Fibroblast of skin of right biceps (primary cell): ENCODE results near the gene FYB2.

Experiments used
- DNase-seq: peaks from one replicate; pipeline ENCODE4 v3.0.0-alpha.2; 2013

FYB2 gene, protein sequence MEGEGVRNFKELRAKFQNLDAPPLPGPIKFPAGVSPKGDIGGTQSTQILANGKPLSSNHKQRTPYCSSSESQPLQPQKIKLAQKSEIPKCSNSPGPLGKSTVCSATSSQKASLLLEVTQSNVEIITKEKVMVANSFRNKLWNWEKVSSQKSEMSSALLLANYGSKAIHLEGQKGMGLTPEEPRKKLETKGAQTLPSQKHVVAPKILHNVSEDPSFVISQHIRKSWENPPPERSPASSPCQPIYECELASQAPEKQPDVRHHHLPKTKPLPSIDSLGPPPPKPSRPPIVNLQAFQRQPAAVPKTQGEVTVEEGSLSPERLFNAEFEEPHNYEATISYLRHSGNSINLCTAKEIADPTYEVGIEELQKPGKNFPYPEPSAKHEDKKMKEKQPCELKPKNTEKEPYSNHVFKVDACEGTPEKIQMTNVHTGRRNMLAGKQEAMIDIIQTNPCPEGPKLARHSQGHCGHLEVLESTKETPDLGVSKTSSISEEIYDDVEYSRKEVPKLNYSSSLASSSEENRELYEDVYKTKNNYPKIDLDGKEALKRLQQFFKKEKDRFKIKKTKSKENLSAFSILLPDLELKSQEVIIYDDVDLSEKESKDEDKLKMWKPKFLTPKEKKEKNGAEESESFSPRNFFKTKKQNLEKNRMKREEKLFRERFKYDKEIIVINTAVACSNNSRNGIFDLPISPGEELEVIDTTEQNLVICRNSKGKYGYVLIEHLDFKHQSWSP

GRCh38 chr1:56819387-56819899 lies at the start of gene FYB2:
Gene FYB2, minus strand, starts transcription at chr1:56819404. Its CDS starts 114 bp downstream, at chr1:56819290.
- no peak for DNase-seq

GRCh38 chr1:56868761-56869160 lies 49.6 kb upstream of the FYB2 start:
- peak; percentile 39 for DNase-seq

DNA sequence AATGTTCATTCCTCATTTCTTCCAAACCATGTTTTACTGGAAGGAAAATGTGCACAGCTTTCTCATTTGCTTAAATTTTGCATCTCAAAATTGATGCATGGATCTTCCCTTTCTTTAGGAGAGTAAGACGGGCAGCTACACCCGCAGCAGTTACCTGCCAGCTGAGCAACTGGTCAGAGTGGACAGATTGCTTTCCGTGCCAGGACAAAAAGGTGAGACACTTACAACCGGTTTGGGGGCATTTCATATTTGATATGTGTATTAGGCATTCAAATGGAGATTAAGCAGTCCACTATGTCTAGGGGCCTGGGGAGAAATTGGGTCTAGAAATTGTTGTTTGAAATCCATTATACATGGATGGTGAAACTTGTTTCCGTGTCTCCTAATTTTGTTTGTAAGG lies 48.3 kb upstream of the FYB2 start:
- DNase-seq, result no peak

DNA sequence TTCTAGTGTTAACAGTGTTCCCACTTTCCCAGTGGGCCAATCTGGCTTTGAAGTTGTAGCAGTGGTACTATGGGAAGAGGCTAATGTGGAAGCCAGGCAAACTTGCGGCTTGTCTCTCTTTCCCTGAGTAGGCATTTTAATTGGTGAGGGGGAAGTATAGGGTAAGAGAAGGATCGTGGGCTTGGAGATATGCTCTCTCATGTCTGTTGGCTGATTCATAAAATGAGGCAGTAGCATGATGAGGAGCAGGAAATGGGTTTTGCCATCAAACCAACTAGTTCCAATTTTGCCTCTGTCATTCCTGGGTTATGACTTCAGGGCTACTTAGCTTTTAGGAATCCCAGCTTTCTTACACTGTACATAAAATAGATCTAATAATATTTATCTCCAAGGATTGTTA lies 47.5 kb upstream of the FYB2 start:
- DNase-seq, result peak; percentile 94

GRCh38 chr1:56864430-56864829 lies 45.2 kb upstream of the FYB2 start:
- peak; percentile 54 for DNase-seq

DNA sequence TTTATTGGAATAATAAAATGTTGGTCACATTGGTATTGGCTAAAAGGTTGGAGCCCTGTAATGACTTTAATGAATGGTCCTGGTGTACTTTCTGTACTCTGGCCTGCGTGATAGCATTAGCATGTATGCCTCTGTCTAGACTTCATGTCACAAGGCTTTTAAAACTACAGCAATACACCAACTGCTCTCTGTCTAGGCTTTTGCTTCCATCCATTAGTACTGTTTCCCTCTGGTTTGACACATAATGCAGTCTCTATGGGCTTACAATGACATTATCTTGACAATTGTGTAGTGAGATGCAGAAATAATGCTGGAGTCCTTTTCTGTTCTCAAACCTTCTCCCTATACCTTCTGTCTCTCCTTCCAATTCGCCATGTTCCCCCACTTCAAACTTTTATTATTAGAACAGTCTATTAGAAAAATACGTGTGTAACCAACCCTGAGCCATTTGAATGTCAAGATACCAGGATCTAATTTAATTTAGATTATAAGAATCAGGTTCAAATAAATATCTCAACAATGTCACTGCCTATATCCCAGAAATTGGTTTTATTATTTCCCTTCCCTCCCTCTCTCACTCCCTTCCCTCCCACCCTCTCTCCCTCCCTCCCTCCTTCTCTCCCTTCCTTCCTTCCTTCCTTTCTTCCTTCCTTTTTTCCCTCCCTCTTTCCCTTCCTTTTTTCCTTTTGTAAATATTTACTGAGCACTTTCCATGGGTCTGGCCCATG lies 44.2 kb upstream of the FYB2 start:
- DNase-seq, result no peak

- no peak for DNase-seq
Observed at GRCh38 chr1:56859287-56859686, 40.1 kb upstream of the FYB2 start.

DNA sequence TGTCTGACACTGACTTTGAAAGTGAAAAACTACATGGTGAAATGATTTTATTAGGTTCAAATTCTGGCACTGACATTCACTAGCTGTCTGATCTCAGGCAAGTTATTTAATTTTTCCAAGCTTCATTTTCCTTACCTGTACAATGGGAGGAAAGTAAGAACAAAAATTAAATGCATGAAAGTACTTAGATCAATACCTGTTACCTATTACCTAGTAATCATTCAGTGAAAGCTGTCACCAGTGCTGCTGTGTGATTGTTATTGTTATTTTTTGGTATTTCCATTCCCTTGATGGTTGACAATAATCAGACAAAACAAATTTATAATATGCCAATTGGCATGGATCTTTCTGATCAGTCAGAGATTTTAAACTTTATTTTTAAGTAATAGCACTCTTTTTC lies 37.0 kb upstream of the FYB2 start:
- no peak for DNase-seq

DNA sequence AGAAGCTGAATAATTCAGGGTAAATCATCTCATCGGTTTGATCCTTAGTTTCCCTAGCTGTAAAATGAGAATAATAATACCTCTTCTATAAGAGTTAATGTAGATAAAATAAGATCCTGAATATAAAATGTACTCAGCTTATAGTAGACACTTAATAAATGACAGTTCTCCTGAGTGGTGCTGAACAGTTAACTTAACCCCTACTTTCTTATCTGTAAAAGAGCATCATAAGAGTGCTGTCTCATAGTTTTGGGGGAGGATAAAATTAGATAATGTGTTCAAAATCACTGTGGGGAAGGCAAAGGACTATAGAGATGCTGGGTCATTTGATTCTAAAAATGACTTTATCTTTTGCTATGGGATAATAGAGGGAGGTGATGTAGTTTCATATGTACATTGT lies 36.0 kb upstream of the FYB2 start:
- no peak for DNase-seq

GRCh38 chr1:56854521-56855099 lies 35.4 kb upstream of the FYB2 start, which contains the start of gene C8A:
Gene C8A, plus strand, starts transcription at chr1:56854797. Its CDS starts 105 bp downstream, at chr1:56854902.
- no peak for DNase-seq

GRCh38 chr1:56852476-56852875 lies 33.3 kb upstream of the FYB2 start:
- peak; percentile 37 for DNase-seq

DNA sequence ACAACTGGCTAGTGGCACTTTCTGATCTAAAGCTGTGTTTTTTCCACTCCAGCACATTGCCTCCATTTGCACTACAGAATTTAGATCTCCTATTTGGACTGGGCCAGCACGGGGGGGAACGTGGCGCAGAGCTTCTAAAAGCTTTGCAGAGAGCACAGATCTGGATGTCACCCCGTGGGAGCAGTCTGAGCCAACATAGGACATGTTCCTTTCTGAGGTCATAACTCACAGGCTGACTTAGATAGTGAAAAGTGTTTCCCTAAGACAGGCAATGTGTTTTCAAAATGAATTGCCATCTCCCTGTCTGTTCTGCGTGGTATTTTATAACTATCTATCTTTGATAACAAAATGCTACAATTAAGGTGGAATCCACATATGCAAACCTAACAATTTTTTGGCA lies 31.7 kb upstream of the FYB2 start:
- DNase-seq, result no peak

- DNase-seq, result no peak
Observed at GRCh38 chr1:56850411-56850810, 31.2 kb upstream of the FYB2 start.

- no peak for DNase-seq
Observed at GRCh38 chr1:56849750-56850149, 30.5 kb upstream of the FYB2 start.

GRCh38 chr1:56845343-56845742 lies 26.1 kb upstream of the FYB2 start:
- DNase-seq, result no peak

GRCh38 chr1:56844545-56845136 lies 25.4 kb upstream of the FYB2 start:
- DNase-seq, result no peak

DNA sequence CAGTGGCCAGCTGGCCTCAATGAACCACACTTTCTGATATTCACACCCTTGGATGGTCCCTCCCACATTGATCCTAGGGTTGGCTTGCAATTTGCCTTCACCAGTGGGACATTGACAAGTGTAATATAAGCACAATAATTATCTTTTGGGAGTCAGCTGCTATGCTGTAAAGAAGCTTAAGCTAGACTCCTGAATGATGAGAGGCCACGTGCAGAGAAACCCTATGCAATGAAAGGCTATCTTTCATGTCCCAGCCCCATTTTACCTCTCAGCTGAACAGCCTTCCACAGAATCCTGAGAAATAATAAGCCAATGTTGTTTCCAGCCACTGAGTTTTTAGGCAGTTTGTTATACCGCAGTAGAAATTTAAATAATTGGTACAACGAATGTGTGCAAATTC lies 24.3 kb upstream of the FYB2 start:
- no peak for DNase-seq

DNA sequence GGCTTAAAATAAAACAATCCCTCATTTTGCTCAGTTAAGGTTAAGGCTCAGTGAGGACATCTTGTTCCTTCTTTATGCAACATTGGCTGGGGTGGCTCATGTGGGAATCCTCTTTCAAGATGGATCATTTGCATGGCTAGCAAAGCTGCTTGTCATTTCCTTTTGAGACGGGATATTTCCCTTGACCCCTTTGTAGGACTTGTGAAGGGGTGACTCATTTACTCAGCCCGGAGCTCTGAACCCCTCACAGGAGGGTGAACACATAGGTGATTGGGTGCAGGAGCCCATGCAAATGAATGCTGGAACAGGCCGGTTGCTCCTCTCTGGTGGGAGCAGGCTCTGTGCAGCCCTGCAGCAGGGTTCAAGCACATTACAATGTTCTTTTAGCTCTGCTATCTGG lies 19.6 kb upstream of the FYB2 start:
- DNase-seq, result peak; percentile 58

DNA sequence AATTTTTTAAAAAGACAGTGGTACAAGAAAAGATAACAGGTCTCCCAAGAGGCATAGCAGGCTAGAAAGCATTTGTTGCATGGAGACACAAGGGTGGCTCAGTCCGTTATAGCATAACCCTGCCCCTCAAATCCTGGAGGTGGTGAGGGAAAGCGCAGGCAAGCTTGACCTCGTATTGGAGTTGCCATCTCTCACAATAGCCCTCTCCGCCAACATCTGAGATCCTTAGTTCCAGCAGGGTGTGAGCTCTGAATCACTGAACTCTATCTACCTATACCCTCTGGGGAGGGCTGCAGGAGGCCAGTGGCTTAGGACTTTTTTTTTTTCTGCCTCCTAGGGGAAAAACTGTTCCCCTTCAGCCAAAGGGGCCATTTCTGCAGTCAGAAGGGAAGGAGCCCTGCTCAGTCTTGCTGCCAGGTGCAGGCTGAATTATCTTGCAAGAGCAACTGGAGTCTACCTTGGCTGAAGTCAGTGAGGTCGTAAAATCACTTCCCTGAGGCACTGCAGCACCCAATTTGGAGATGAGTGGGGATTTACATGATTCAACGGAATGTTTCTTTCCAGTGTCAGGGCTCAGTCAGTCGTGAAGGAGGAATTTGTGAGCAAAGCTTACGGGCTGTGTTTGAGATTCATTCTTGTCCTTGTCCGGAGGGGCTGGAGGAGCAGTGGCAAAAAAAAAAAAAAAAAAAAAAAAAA lies 18.2 kb upstream of the FYB2 start:
- DNase-seq, result peak; percentile 23

GRCh38 chr1:56836359-56836758 lies 17.2 kb upstream of the FYB2 start:
- no peak for DNase-seq

DNA sequence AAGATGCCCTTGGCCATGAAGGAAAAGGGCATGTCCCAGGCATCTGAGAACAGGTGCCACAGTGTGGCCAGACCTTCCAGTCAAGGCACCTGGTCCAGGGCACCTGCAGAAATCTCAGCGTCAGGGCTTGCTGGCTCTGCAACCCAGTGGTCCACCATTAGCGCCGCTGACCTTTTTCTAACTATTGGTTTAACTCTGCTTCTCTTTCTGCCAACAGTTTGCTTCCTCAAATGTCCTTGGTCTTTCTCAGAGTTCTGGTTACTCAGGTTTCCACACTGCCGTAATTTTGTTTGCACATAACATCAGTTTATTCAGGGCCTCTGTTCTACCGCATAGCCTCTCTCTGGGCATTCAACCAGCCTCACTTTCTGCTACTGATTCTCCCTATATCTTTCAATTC lies 16.5 kb upstream of the FYB2 start:
- no peak for DNase-seq
